ENCODE data around the gene ILKAP.

DNA sequence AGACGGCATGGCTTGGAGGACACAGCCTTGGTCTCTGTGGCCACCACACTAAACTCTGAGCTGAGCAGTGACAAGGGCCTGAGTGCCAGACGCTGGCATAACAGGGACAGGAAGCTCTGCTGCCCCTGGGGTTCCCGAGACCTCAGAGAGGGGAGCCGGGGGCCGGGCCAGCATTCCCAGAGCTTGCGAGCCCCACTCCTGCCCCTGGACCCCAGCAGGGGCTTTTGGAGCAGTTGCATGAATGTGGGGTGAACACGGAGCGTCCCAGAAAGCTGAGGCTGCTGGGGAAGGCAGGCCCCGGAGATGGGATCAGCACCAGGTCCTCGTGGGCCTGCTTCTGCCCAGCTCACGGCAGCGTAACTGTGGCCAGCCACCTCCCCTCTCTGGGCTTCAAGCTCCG lies 52.3 kb downstream of the ILKAP start:
- no peak for TF ChIP-seq CTCF (IDR thresholded peaks at IDR 0.05)
- no peak for TF ChIP-seq POLR2AphosphoS5 (IDR thresholded peaks at IDR 0.05; ENCODE audit: low read depth, low read length)
- TF ChIP-seq SIN3A (IDR thresholded peaks at IDR 0.05; ENCODE audit: borderline replicate concordance, insufficient read depth, low read depth, low read length) = no peak
- TF ChIP-seq, protein P1, sequence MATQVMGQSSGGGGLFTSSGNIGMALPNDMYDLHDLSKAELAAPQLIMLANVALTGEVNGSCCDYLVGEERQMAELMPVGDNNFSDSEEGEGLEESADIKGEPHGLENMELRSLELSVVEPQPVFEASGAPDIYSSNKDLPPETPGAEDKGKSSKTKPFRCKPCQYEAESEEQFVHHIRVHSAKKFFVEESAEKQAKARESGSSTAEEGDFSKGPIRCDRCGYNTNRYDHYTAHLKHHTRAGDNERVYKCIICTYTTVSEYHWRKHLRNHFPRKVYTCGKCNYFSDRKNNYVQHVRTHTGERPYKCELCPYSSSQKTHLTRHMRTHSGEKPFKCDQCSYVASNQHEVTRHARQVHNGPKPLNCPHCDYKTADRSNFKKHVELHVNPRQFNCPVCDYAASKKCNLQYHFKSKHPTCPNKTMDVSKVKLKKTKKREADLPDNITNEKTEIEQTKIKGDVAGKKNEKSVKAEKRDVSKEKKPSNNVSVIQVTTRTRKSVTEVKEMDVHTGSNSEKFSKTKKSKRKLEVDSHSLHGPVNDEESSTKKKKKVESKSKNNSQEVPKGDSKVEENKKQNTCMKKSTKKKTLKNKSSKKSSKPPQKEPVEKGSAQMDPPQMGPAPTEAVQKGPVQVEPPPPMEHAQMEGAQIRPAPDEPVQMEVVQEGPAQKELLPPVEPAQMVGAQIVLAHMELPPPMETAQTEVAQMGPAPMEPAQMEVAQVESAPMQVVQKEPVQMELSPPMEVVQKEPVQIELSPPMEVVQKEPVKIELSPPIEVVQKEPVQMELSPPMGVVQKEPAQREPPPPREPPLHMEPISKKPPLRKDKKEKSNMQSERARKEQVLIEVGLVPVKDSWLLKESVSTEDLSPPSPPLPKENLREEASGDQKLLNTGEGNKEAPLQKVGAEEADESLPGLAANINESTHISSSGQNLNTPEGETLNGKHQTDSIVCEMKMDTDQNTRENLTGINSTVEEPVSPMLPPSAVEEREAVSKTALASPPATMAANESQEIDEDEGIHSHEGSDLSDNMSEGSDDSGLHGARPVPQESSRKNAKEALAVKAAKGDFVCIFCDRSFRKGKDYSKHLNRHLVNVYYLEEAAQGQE (IDR thresholded peaks at IDR 0.05; ENCODE audit: insufficient read depth in 1 of 2, low read depth in 2 of 2, low read length in 1 of 2) = no peak
- no peak for TF ChIP-seq TCF7L2 (IDR thresholded peaks at IDR 0.05; ENCODE audit: low read depth, low read length)

Data from Panc1 (cell line).